Spleen (tissue), 11 donors: ENCODE results near the gene CISTR. TPM values are rescaled to one million over a fixed set of nuclear protein-coding genes. Genes with fewer than 3 reads are reported as not detected.
"Not testable (repeated sequence)": the region's sequence is repeated elsewhere in the genome, so short reads cannot be mapped to it uniquely, and the experiment has no call there.

ENCODE experiments used
- DNase-seq: peaks from one replicate; pipeline ENCODE4 v3.0.0-alpha.2; 2020
- H3K27ac ChIP-seq, 8 donors: fragments of 200-600 bp; sonication (generic) in 7 of 8; 1 replicate in 4 of 8; 2 replicates in 4 of 8; pipeline versions ENCODE4 v1.5.0 to v1.8.0; 2016 to 2021; ENCODE audit warnings: inconsistent platforms in 4 of 8, mild to moderate bottlenecking in 4 of 8, moderate library complexity in 1 of 8
- H3K27me3 ChIP-seq, 7 donors: fragments of 200-600 bp; sonication (generic) in 6 of 7; replicated peaks in 1 of 7; 1 replicate in 4 of 7; 2 replicates in 3 of 7; pipeline versions ENCODE4 v1.5.0 to v1.8.0; 2016 to 2021; ENCODE audit warnings: inconsistent platforms in 3 of 7, mild to moderate bottlenecking in 1 of 7
- H3K36me3 ChIP-seq, 6 donors: fragments of 200-600 bp; sonication (generic) in 5 of 6; 1 replicate in 4 of 6; 2 replicates in 2 of 6; pipeline versions ENCODE4 v1.5.0 to v1.8.0; 2016 to 2021; ENCODE audit warnings: inconsistent platforms in 2 of 6
- H3K4me1 ChIP-seq, 6 donors: fragments of 200-600 bp; sonication (generic) in 5 of 6; 1 replicate in 3 of 6; 2 replicates in 3 of 6; pipeline versions ENCODE4 v1.5.0 to v1.8.0; 2016 to 2021; ENCODE audit warnings: inconsistent platforms in 3 of 6
- H3K4me3 ChIP-seq, 8 donors: fragments of 200-600 bp; sonication (generic) in 7 of 8; 1 replicate in 4 of 8; 2 replicates in 4 of 8; pipeline versions ENCODE4 v1.5.0 to v1.8.0; 2016 to 2021; ENCODE audit warnings: inconsistent platforms in 4 of 8, mild to moderate bottlenecking in 4 of 8, moderate library complexity in 2 of 8
- H3K9me3 ChIP-seq, 8 donors: fragments of 200-600 bp; sonication (generic) in 7 of 8; 1 replicate in 4 of 8; 2 replicates in 4 of 8; pipeline versions ENCODE4 v1.5.0 to v1.8.0; 2016 to 2021; ENCODE audit warnings: inconsistent platforms in 4 of 8
- CTCF ChIP-seq, 11 experiments: fragments of 200-600 bp in 7 of 11; fragments of 450-650 bp in 4 of 11; sonication (generic) in 4 of 11; IDR thresholded peaks in 8 of 11; conservative IDR thresholded peaks in 3 of 11; 1 replicate in 7 of 11; 2 replicates in 4 of 11; pipeline versions ENCODE4 v1.4.0 to v1.8.0; 2016 to 2021; ENCODE audit warnings: antibody characterized with exemption in 11 of 11, inconsistent platforms in 4 of 11, mild to moderate bottlenecking in 1 of 11
- POLR2A ChIP-seq, 3 donors: fragments of 450-650 bp; IDR thresholded peaks; one replicate each; pipeline ENCODE4 v1.5.1; 2017; ENCODE audit warnings: antibody characterized with exemption in 3 of 3, mild to moderate bottlenecking in 1 of 3
- POLR2AphosphoS5 ChIP-seq, 3 donors: sonication (generic); formaldehyde crosslinking; IDR thresholded peaks; one replicate each; pipeline ENCODE4 v1.5.1; 2017; ENCODE audit warnings: antibody characterized with exemption in 3 of 3
- WGBS, 5 donors: extraction: QIAGEN DNeasy Blood & Tissue Kit in 3 of 5; methylation state at CpG; one replicate each; pipeline versions ENCODE4 v1.1.5 to v1.1.7; 2013 to 2018; 5-methylcytosine and 5-hydroxymethylcytosine counted together
- intact Hi-C: fragments of 100-400 bp; cut with DNase I; formaldehyde crosslinking; loops from one replicate; pipeline ENCODE4 v1.15.0; 2023; ENCODE audit warnings: low total_unique reads
- polyA plus RNA-seq, 3 donors: library from polyadenylated mRNA; stranded (reverse); fragments of 200-250 nt; gene quantifications; one replicate each; pipeline ENCODE4 v1.2.1, GENCODE V29; 2013
- total RNA-seq, 7 donors: library from RNA; depleted of rRNA in 3 of 7; stranded (reverse); fragments of >200 nt in 3 of 7; fragmentation: NEBNext Ultra II Directional in 4 of 7; extraction: Animal tissue kit (Norgen Biotek cat#: 25700) in 4 of 7; gene quantifications; one replicate each; pipeline versions ENCODE4 v1.1.0 to v1.2.1, GENCODE V29; 2016 to 2021
- donor health status: healthy with polysubstance abuse.
- donor health status: DM: no; HTN: no; CAD: no; lungs with moderate emphysema.
- donor health status: DM: no; HTN: no; CAD: no.
- donor health status: Bipolar disorder and iron deficiency.
- donor health status: healthy.
- donor health status: DM: no; HTN: no; CAD: no.
- donor health status: DM: yes; HTN: yes; CAD: no.

Gene CISTR
- total and polyA plus RNA-seq, 10 donors, result 0.20 TPM; not detected in 9

GRCh38 chr12:53785161-53785560 is 33.4 kb upstream of the CISTR start:
- TF ChIP-seq POLR2AphosphoS5 (IDR thresholded peaks at IDR 0.05) (no peak), POLR2A (IDR thresholded peaks at IDR 0.05) (no peak), CTCF (IDR thresholded peaks at IDR 0.05 in 8 of 11, conservative IDR thresholded peaks at IDR 0.05 in 3 of 11) (no peak)
- Histone ChIP-seq H3K4me1 (no peaks in the 10 kb centered on the region), H3K9me3 (no peaks in the 10 kb centered on the region), H3K4me3 (no peak overlapping the region), H3K36me3 (no peaks in the 10 kb centered on the region), H3K27me3 (peaks cover 0 to 86% (median 18%) of the 10 kb centered on the region in 7 donors), H3K27ac (no peak overlapping the region)
- no peak for DNase-seq
- WGBS, 5 donors, result 67 to 91% (median 78%) methylated on average over 2 of the region's 2 CpGs
- intact Hi-C loops, result no loop called here

DNA sequence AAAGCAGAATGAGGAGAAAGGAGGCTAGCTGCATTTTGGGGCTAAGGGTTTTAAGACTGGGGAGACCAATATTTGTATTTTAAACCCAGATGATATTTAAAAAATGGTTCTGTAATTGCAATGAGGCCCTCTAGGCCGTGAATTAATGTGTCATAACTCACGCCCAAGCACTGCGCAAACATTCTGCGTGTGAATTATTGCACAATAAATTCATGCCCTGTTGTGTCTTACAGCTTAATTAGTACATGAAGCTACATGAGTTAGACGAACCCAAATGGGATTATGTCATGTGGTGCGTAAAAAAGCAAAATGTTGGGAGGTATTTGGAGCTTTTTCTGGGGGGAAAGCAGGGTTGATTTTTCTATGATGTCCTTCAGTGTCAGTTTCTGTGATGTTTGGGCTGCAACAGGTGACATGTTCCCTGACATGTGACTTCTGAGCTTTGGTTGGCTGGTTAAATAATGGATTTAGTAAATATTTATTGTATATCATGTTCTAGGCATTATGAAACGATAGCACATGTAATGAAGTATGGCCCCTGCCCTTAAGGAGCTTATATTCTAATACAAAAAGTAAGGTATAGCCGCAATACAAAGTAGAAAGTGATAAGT is 30.4 kb upstream of the CISTR start:
- no peak for DNase-seq
- no peak overlapping the region for H3K27ac ChIP-seq
- TF ChIP-seq POLR2A (IDR thresholded peaks at IDR 0.05), result no peak
- no peak for TF ChIP-seq CTCF (IDR thresholded peaks at IDR 0.05 in 8 of 11, conservative IDR thresholded peaks at IDR 0.05 in 3 of 11)
- no peak for TF ChIP-seq POLR2AphosphoS5 (IDR thresholded peaks at IDR 0.05)
- H3K27me3 ChIP-seq, result peaks cover 0 to 67% (median 18%) of the 10 kb centered on the region in 7 donors
- 78 to 87% (median 82%) methylated on average over 8 of the region's 8 CpGs for WGBS, 5 donors
- H3K9me3 ChIP-seq, result no peaks in the 10 kb centered on the region
- H3K36me3 ChIP-seq, result no peaks in the 10 kb centered on the region
- no peak overlapping the region for H3K4me3 ChIP-seq
- intact Hi-C loops, result no loop called here
- no peaks in the 10 kb centered on the region for H3K4me1 ChIP-seq

DNA sequence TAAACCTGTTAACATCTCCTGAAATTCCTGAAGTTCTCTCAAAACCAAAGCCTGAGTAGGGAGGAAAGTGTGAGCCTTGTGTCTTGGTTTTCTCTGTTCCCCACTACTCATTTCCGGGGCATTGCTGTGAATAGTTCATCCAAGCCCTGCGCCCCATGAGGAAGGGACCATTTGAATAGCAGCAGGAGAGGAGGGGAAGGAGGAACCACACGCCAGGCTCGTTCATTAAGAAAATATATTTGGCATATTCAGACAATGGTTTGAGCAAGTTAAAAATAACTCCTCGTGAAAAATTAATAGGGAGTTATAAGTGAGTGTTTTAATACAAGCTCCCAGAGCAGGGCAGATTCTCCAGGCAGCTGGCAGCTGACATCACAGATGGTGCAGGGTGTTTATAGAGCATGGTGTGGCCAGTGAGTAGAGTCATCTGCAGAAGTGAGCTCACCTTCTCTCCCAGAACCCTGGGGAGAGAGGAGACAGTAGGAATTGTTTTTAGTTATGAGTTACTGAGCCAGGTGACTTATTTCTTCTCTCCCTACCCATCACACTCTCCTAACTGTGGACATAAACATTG is 29.5 kb upstream of the CISTR start:
- TF ChIP-seq POLR2AphosphoS5 (IDR thresholded peaks at IDR 0.05) (no peak), POLR2A (IDR thresholded peaks at IDR 0.05) (no peak), CTCF (IDR thresholded peaks at IDR 0.05 in 8 of 11, conservative IDR thresholded peaks at IDR 0.05 in 3 of 11) (no peak)
- Histone ChIP-seq H3K27ac (no peak overlapping the region), H3K9me3 (no peaks in the 10 kb centered on the region), H3K36me3 (no peaks in the 10 kb centered on the region), H3K4me1 (no peaks in the 10 kb centered on the region), H3K4me3 (no peak overlapping the region), H3K27me3 (peaks cover 0 to 64% (median 18%) of the 10 kb centered on the region in 7 donors)
- 15 to 26% (median 20%) methylated on average over 5 of the region's 5 CpGs for WGBS, 5 donors
- intact Hi-C loops, result no loop called here
- DNase-seq, result no peak

DNA sequence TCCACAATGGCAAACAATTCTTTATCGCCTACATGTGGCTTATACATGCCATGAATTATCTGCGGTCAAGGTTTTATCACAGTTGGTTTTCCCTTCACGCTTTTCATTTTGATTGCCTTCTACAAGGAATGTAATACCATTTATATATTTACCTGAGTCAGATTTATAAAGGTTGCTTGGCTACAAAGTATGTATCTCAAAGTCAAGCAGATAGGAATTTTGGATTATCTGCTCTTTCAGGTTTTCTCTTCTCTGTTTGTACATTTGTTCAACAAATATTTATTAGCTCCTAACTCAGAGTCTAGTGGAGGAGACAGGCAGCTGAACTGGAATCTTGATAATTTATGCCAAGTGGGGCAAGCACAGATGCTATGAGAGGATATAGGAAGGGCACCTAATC is 28.5 kb upstream of the CISTR start:
- H3K27me3 ChIP-seq, result peaks cover 0 to 57% (median 18%) of the 10 kb centered on the region in 7 donors
- H3K36me3 ChIP-seq, result no peaks in the 10 kb centered on the region
- 93 to 97% (median 93%) methylated on average over 3 of the region's 3 CpGs for WGBS, 5 donors
- TF ChIP-seq POLR2A (IDR thresholded peaks at IDR 0.05) (no peak), CTCF (IDR thresholded peaks at IDR 0.05 in 8 of 11, conservative IDR thresholded peaks at IDR 0.05 in 3 of 11) (no peak), POLR2AphosphoS5 (IDR thresholded peaks at IDR 0.05) (no peak)
- intact Hi-C loops, result no loop called here
- no peak overlapping the region for H3K27ac ChIP-seq
- H3K4me1 ChIP-seq, result no peaks in the 10 kb centered on the region
- no peaks in the 10 kb centered on the region for H3K9me3 ChIP-seq
- H3K4me3 ChIP-seq, result no peak overlapping the region
- no peak for DNase-seq

- H3K4me3 ChIP-seq, H3K27ac ChIP-seq, DNase-seq, intact Hi-C loops, H3K4me1 ChIP-seq, H3K9me3 ChIP-seq, H3K36me3 ChIP-seq: not testable (repeated sequence)
- peaks cover 0 to 51% (median 18%) of the 10 kb centered on the region in 7 donors for H3K27me3 ChIP-seq
- WGBS, 5 donors, result 91 to 95% (median 93%) methylated on average over 7 of the region's 7 CpGs
These were observed 27.9 kb upstream of the CISTR start for GRCh38 chr12:53779679-53780078.
